NOMO-1 treated with DMSO at 0.1 percent for 48 hours (cell line): Measurements from ENCODE around the gene TTC3.

ENCODE experiments used
- DNase-seq: peaks from one replicate; lab custom pipeline; 2025; ENCODE audit not compliant: unreplicated experiment; lab: John Stamatoyannopoulos, UW

The TTC3 gene

DNA sequence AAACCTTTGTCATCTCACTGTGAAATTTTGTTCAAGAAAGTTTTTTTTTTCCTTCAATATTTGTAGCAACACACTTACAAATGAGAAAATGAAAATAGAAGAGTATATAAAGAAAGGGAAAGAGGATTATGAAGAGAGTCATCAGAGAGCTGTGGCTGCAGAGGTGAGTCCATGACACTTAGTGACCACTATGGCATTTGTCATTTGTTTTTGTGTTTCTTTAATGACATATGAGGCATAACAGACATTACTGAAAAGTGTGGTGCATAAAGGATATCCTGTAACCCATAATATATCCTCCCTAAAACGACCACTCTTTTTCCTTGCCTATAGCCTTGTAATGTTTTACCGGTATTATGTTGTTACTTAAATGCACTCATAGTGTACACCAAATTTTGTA lies 113.9 kb downstream of the TTC3 start:
- DNase-seq: no peak

- DNase-seq: no peak
Observed at GRCh38 chr21:37188825-37189224, 115.8 kb downstream of the TTC3 start.

DNA sequence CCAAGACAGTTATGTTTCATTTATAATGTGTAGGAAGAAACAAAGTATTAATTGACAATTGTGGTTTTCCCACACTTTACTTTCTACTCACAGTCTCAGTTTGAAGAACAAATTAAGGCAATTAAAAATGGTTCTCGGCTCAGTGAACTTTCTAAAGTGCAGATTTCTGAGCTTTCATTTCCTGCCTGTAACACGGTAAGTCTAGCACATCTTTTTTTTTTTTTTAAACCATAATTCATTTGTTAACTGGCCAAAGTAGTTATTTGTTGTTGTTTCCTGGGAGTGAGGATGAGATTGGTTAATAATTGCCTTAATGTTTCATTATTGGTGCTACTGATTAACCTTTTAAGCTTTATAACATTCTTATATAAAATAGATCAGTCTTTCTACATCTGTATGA lies 119.0 kb downstream of the TTC3 start:
- no peak for DNase-seq

DNA sequence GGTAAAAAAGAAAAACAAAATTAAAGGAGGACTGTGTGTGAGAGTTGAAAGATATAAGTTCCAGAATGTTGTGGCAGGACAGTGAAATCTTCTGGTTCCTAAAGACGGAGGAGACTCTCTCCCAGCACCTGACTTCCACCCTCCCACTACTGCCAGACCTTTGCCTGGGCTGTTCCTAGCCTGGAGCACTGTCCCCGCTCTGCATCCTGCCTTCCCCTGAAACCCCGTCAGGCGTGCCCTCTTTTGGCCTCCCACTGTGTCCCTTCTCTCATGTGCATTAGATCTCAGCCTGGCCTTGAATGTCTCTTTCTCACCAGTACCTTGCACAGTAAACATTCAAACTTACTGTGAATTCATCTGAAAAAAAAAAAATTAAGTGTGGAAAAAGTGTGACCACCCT lies 120.0 kb downstream of the TTC3 start:
- no peak for DNase-seq

DNA sequence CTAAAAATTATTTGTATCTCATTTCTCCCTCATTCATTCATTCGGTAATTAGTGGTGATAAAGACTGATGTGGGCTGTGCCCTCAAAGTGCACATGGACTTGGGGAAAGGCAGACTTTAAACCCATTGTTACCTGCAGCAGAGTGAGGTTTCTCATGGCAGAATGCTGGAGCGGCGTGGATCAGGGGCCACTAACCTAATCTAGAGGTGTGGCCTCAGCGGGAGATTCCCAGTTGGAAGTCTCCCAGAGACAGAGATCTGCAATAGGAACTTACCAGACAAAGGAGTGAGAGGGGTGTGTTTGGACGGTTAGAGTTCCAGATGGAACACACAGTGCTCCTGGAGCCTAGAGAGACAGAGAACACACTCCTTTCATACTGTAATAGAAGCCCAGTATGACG lies 120.6 kb downstream of the TTC3 start:
- no peak for DNase-seq

DNA sequence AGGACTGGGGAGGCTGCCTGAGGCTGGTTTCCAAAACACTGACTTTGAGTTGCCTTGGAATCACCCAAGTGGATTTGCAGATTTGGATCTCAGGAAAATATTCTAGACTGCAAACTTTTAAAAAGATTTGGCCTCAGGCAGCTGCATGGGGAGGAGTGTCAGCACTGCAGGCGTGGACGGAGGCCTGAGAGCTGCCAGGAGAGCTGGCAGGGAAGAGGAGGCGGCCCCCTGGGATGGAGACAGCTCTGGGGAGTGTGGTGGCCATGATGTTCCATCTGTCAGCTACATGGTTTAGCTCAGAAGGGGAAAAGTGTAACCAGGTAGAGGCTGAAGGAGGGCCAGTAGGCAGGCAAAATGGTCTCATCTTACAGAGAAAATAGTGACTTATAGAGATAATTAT lies 122.0 kb downstream of the TTC3 start:
- DNase-seq: no peak

- no peak for DNase-seq
Observed at GRCh38 chr21:37195610-37196009, 122.6 kb downstream of the TTC3 start.

- DNase-seq: no peak
Observed at GRCh38 chr21:37196847-37197246, 123.8 kb downstream of the TTC3 start.

- no peak for DNase-seq
Observed at GRCh38 chr21:37197746-37198145, 124.7 kb downstream of the TTC3 start.

GRCh38 chr21:37199057-37199924 lies 126.2 kb downstream of the TTC3 start:
- DNase-seq: no peak

DNA sequence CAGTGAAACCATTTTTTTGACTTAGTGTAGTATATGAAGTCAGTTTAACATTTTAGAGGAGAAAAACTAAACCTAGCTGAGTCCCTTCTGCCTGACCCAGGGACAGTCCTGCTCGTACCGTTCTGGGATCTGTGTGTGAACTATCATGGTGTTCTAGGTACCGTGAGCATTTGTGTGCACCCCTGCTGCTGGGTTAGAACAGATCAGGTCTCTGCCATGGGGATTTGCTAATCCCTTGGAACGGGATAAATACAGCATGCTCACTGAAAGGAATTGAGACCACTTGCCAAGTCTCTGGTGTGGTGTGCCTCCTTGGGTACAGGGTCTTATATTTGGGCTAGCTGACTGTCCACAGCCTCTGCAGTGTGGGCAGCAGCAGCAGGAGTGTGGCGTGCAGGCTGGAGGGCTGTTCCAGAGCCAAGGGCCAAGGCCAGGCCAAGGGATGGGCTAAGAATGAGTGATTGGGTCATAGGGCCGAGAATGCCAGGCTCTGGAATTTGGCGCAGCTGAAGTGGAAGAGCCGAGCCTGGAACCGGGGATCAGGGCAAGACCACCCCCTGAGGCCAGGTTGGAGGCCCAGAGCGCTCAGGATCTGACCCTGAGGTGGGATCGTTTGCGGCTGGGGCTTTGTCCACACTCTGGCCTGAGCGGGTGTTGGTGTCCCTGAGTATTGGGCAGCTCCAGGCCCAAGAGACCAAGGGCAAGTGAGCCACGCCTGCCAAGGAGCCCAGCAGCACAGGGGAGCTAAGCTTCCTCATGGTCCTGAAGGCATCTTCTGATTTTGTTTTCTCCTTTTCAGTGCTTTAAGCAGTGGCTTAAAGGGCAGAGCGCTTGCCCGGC lies 127.8 kb downstream of the TTC3 start:
- no peak for DNase-seq

- DNase-seq: no peak
Observed at GRCh38 chr21:37202221-37203110, 129.4 kb downstream of the TTC3 start.

GRCh38 chr21:37204580-37204979 lies 131.5 kb downstream of the TTC3 start:
- DNase-seq: no peak

DNA sequence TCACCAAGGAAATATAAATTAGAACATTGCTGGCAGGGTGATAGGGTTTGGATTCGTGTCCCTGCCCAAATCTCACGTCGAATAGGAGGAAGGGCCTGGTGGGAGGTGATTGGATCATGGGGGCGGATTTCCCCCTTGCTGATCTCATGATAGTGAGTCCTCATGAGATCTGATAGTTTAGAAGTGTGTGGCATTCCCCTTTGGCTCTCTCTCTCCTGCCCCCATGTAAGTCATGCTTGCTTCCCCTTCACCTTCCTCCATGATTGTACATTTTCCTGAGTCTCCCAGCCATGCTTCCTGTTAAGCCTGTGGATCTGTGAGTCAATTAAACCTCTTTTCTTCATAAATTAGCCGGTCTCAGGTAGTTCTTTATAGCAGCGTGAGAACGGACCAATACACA lies 133.4 kb downstream of the TTC3 start:
- no peak for DNase-seq

GRCh38 chr21:37207441-37208009 lies 134.5 kb downstream of the TTC3 start:
- DNase-seq: peak; percentile 23

GRCh38 chr21:37208056-37208721 lies 135.1 kb downstream of the TTC3 start:
- peak; percentile 70 for DNase-seq

DNA sequence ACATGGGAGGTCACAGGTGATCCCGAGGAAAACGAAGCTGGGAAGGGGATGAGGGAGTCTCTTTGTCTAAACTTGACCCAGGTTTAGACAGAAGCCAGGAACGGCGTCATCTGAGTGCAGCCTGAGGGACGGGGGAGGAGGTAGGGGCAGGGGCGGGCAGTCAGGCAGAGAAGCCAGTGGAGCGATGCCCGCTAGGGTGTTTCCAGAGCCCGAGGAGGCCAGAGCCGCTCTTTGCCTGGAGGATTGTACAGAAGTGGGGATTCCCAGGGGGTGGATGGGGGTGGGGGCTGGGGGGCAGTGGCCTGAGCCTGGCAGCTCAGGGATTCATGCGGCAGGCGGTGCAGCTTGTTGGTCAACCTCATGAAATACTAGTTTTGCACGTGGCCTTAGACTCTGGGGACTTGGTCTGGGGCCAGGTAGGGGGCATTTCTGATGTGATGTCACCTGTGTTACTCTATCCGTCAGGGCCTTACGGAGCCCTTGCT lies 135.7 kb downstream of the TTC3 start:
- no peak for DNase-seq

- peak; percentile 58 for DNase-seq
Observed at GRCh38 chr21:37210130-37210529, 137.1 kb downstream of the TTC3 start.

GRCh38 chr21:37210799-37211198 lies 137.7 kb downstream of the TTC3 start:
- DNase-seq: no peak

GRCh38 chr21:37214952-37215351 lies 141.9 kb downstream of the TTC3 start:
- DNase-seq: no peak
